Esophagus muscularis mucosa (tissue), 4 donors: ENCODE results near the gene KLHL21. TPM values are rescaled to one million over a fixed set of nuclear protein-coding genes. Genes with fewer than 3 reads are reported as not detected.

ENCODE experiments used
- DNase-seq: peaks from one replicate; pipeline ENCODE4 v3.0.0-alpha.2; 2017; ENCODE audit errors: extremely low spot score
- H3K27ac ChIP-seq, 4 donors: fragments of 200-600 bp; sonication (generic); replicated peaks in 1 of 4; 1 replicate in 3 of 4; 2 replicates in 1 of 4; pipeline ENCODE4 v1.5.1; 2016 to 2019; ENCODE audit warnings: mild to moderate bottlenecking in 1 of 4
- H3K27me3 ChIP-seq, 4 donors: fragments of 200-600 bp; sonication (generic); one replicate each; pipeline versions ENCODE4 v1.5.1 to v1.6.0; 2016 to 2019
- H3K36me3 ChIP-seq, 4 donors: fragments of 200-600 bp; sonication (generic); one replicate each; pipeline ENCODE4 v1.5.1; 2016 to 2019
- H3K4me1 ChIP-seq, 4 donors: fragments of 200-600 bp; sonication (generic); one replicate each; pipeline ENCODE4 v1.5.1; 2016 to 2019
- H3K4me3 ChIP-seq, 4 donors: fragments of 200-600 bp; sonication (generic); 1 replicate in 2 of 4; 2 replicates in 2 of 4; pipeline ENCODE4 v1.5.1; 2016 to 2019; ENCODE audit warnings: mild to moderate bottlenecking in 4 of 4, moderate library complexity in 1 of 4
- H3K9me3 ChIP-seq, 4 donors: fragments of 200-600 bp; sonication (generic); 1 replicate in 3 of 4; 2 replicates in 1 of 4; pipeline ENCODE4 v1.5.1; 2016 to 2019
- EP300 ChIP-seq: sonication (generic); formaldehyde crosslinking; IDR thresholded peaks from one replicate; pipeline ENCODE4 v1.6.1; 2017; ENCODE audit warnings: antibody characterized with exemption
- POLR2A ChIP-seq: fragments of 450-650 bp; IDR thresholded peaks from one replicate; pipeline ENCODE4 v1.6.1; 2017; ENCODE audit warnings: antibody characterized with exemption, moderate library complexity, mild to moderate bottlenecking, low read depth
- POLR2AphosphoS5 ChIP-seq, 2 donors: sonication (generic); formaldehyde crosslinking; IDR thresholded peaks; one replicate each; pipeline ENCODE4 v1.6.1; 2017; ENCODE audit warnings: antibody characterized with exemption in 2 of 2
- WGBS: methylation state at CpG from one replicate; pipeline ENCODE4 v1.1.5; 2018; 5-methylcytosine and 5-hydroxymethylcytosine counted together
- intact Hi-C: fragments of 100-400 bp; cut with DNase I; formaldehyde crosslinking; loops from one replicate; pipeline ENCODE4 v1.15.1; 2023
- total RNA-seq, 4 donors: library from RNA; depleted of rRNA; stranded (reverse); fragments of >200 nt; gene quantifications; one replicate each; pipeline versions ENCODE4 v1.1.0 to v1.2.1, GENCODE V29; 2016
- TF ChIP-seq, protein P1 (sequence below), 3 experiments: fragments of 200-600 bp in 2 of 3; fragments of 450-650 bp in 1 of 3; sonication (generic) in 2 of 3; IDR thresholded peaks; one replicate each; pipeline ENCODE4 v1.5.1; 2017 to 2019; ENCODE audit warnings: antibody characterized with exemption in 3 of 3, mild to moderate bottlenecking in 2 of 3, moderate library complexity in 1 of 3

Gene KLHL21
- total RNA-seq, 4 donors from 2014 or later = 98.4 to 184 (median 130) TPM

DNA sequence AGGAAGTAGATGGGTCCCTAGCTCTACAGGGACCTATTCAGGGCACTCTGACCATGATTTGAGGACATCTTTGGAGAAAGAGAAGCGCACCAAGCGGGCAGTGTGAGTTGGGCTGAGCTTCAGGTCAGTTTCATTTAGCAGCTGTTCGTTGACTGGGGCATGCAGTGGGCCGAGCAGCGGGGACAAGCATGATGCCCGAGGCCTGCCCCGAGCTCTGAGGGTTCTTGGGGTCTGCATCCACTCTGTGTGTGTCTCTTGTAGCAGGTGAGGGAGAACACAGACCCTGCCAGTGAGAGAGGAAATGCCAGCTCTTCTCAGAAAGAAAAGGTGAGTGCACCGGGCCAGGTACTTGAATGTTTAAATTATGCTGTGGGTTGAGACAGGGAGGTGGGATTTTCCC is 27.4 kb upstream of the KLHL21 start:
- TF ChIP-seq POLR2A = no peak
- no peak for TF ChIP-seq POLR2AphosphoS5 (IDR thresholded peaks at IDR 0.05)
- TF ChIP-seq, protein P1, sequence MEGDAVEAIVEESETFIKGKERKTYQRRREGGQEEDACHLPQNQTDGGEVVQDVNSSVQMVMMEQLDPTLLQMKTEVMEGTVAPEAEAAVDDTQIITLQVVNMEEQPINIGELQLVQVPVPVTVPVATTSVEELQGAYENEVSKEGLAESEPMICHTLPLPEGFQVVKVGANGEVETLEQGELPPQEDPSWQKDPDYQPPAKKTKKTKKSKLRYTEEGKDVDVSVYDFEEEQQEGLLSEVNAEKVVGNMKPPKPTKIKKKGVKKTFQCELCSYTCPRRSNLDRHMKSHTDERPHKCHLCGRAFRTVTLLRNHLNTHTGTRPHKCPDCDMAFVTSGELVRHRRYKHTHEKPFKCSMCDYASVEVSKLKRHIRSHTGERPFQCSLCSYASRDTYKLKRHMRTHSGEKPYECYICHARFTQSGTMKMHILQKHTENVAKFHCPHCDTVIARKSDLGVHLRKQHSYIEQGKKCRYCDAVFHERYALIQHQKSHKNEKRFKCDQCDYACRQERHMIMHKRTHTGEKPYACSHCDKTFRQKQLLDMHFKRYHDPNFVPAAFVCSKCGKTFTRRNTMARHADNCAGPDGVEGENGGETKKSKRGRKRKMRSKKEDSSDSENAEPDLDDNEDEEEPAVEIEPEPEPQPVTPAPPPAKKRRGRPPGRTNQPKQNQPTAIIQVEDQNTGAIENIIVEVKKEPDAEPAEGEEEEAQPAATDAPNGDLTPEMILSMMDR (IDR thresholded peaks at IDR 0.05) = no peak
- TF ChIP-seq EP300 = no peak
- Histone ChIP-seq H3K4me3 (no peak overlapping the region), H3K27me3 (no peaks in the 10 kb centered on the region), H3K27ac (no peak overlapping the region), H3K9me3 (no peaks in the 10 kb centered on the region), H3K36me3 (peaks cover 45 to 82% (median 76%) of the 10 kb centered on the region in 4 donors), H3K4me1 (peaks cover 10 to 48% (median 31%) of the 10 kb centered on the region in 4 donors)
- 77% methylated on average over 1 of the region's 8 CpGs for WGBS
- no peak for DNase-seq
- intact Hi-C loops = no loop called here

DNA sequence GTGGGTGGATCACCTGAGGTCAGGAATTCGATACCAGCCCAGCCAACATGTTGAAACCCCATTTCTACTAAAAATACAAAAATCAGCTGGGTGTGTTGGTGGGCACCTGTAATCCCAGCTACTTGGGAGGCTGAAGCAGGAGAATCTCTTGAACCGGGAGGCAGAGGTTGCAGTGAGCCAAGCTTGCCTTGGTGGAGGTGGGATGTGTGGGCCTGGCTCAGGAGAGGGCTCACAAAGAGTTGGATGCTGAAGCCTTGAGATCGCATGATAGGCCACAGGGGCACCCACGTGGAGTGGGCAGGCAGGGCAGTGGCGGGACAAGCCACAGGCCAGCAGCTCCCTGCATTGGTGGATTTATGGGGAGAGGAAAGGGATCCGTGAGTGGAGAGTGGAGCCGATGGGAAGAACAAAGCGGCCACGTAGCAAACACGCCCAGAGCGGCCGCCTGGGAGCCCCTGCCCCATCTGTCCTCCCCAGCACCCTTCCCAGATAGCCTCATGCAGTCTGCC is 26.4 kb upstream of the KLHL21 start:
- Histone ChIP-seq H3K4me3 (no peak overlapping the region), H3K9me3 (no peaks in the 10 kb centered on the region), H3K4me1 (peaks cover 17 to 50% (median 40%) of the 10 kb centered on the region in 4 donors), H3K27ac (no peak overlapping the region), H3K27me3 (no peaks in the 10 kb centered on the region), H3K36me3 (peaks cover 45 to 72% (median 67%) of the 10 kb centered on the region in 4 donors)
- intact Hi-C loops = loop anchor here (5.0 kb wide), 1 partner anchor 52 kb away; the partner anchor contains the start of gene ZBTB48
- no peak for DNase-seq
- no peak for TF ChIP-seq EP300
- no peak for TF ChIP-seq POLR2AphosphoS5 (IDR thresholded peaks at IDR 0.05)
- no peak for TF ChIP-seq POLR2A
- TF ChIP-seq, protein P1 (IDR thresholded peaks at IDR 0.05) = no peak
- WGBS = 88% methylated on average over 12 of the region's 12 CpGs

DNA sequence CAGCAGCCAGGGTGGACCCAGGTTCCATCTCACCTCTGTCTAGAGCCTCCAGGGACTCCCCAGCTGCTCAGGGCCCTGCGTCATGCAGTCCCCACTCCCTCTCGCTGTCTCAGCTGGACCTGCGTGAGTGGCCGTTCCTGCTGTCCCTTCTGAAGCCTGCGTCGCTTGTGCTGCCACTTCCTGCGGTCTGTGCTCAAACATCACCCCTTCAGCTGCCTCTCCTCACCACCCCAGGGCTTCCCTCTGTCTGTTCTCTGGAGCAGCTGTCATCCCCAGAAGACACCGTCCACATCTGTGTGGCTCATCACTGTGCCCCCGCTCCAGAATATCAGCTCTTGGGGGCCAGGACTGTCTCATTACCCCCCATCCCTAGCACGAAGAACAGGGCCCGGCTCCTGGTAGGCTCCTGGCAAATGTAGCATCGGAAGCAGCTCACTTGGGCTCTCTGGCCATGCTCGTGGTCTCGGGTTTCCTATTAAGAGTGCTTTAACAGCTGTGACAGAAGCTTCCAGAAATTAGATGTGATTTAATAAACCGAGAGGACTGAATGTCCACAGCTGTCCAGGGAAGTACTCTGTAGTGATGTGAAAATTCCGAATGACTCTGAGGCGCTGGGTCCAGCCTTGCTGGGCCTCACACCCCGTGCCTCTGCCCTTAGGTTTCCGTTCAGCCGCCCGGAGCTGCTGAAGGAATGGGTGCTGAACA is 25.3 kb upstream of the KLHL21 start:
- H3K27ac ChIP-seq = no peak overlapping the region
- WGBS = 85% methylated on average over 20 of the region's 21 CpGs
- DNase-seq = no peak
- H3K36me3 ChIP-seq = peaks cover 38 to 72% (median 63%) of the 10 kb centered on the region in 4 donors
- H3K9me3 ChIP-seq = no peaks in the 10 kb centered on the region
- H3K27me3 ChIP-seq = no peaks in the 10 kb centered on the region
- no peak overlapping the region for H3K4me3 ChIP-seq
- peaks cover 17 to 51% (median 45%) of the 10 kb centered on the region in 4 donors for H3K4me1 ChIP-seq
- intact Hi-C loops = loop anchor here (5.0 kb wide), 1 partner anchor 51 kb away; the partner anchor contains the start of gene ZBTB48
- TF ChIP-seq POLR2AphosphoS5 (IDR thresholded peaks at IDR 0.05) (no peak), POLR2A (no peak), EP300 (no peak)
- TF ChIP-seq, protein P1 (IDR thresholded peaks at IDR 0.05) = no peak

DNA sequence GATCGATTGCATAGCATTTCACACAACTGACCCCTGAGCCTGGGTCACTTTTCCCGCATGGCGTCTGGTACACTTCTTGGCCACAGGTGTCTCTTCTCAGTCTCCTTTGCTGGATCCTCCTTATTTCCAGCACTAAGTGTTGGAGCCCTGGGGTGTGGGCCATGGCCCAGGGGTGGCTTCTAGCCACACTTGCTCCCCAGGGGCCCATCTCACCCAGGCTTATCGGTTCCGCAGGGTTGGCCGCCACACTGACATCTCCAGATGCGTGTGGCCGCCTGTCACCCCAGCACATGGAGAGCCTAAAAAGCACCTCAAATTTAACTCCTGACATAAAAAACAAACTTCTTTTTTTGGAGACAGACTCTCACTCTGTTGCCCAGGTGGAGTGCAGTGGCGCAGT is 24.4 kb upstream of the KLHL21 start:
- H3K4me3 ChIP-seq = no peak overlapping the region
- DNase-seq = no peak
- H3K4me1 ChIP-seq = peaks cover 17 to 60% (median 49%) of the 10 kb centered on the region in 4 donors
- H3K27me3 ChIP-seq = no peaks in the 10 kb centered on the region
- TF ChIP-seq, protein P1 (IDR thresholded peaks at IDR 0.05) = no peak
- TF ChIP-seq POLR2A (no peak), POLR2AphosphoS5 (IDR thresholded peaks at IDR 0.05) (no peak), EP300 (no peak)
- H3K9me3 ChIP-seq = no peaks in the 10 kb centered on the region
- H3K36me3 ChIP-seq = peaks cover 33 to 72% (median 59%) of the 10 kb centered on the region in 4 donors
- H3K27ac ChIP-seq = no peak overlapping the region
- intact Hi-C loops = loop anchor here (5.0 kb wide), 1 partner anchor 50 kb away; the partner anchor contains the start of gene ZBTB48
- 87% methylated on average over 9 of the region's 9 CpGs for WGBS
